Thyroid gland (tissue), 4 donors: ENCODE results near the gene SLC25A13. TPM values are rescaled to one million over a fixed set of nuclear protein-coding genes. Genes with fewer than 3 reads are reported as not detected.
"Not testable (repeated sequence)": the region's sequence is repeated elsewhere in the genome, so short reads cannot be mapped to it uniquely, and the experiment has no call there.

Experiments used
- DNase-seq, 2 donors: peaks; one replicate each; pipeline ENCODE4 v3.0.0-alpha.2; 2019
- H3K27ac ChIP-seq, 3 donors: fragments of 200-600 bp; sonication (generic); 1 replicate in 2 of 3; 2 replicates in 1 of 3; pipeline ENCODE4 v1.5.1; 2016 to 2019; ENCODE audit warnings: mild to moderate bottlenecking in 1 of 3, moderate library complexity in 1 of 3
- H3K27me3 ChIP-seq: fragments of 200-600 bp; sonication (generic); one replicate; pipeline ENCODE4 v1.5.1; 2019
- H3K36me3 ChIP-seq, 2 donors: fragments of 200-600 bp; sonication (generic); one replicate each; pipeline ENCODE4 v1.5.1; 2016 to 2019
- H3K4me1 ChIP-seq, 2 donors: fragments of 200-600 bp; sonication (generic); one replicate each; pipeline ENCODE4 v1.5.1; 2017 to 2019
- H3K4me3 ChIP-seq, 3 donors: fragments of 200-600 bp; sonication (generic); replicated peaks in 1 of 3; 1 replicate in 2 of 3; 2 replicates in 1 of 3; pipeline ENCODE4 v1.5.1; 2016; ENCODE audit warnings: mild to moderate bottlenecking in 1 of 3
- H3K9me3 ChIP-seq: fragments of 200-600 bp; sonication (generic); one replicate; pipeline ENCODE4 v1.5.1; 2017
- CTCF ChIP-seq, 6 experiments: fragments of 200-600 bp in 3 of 6; fragments of 450-650 bp in 3 of 6; sonication (generic) in 3 of 6; IDR thresholded peaks; one replicate each; pipeline ENCODE4 v1.5.1; 2016 to 2019; ENCODE audit warnings: antibody characterized with exemption in 6 of 6, mild to moderate bottlenecking in 2 of 6, inconsistent platforms in 1 of 6, moderate library complexity in 1 of 6
- POLR2A ChIP-seq, 2 donors: fragments of 450-650 bp; IDR thresholded peaks; one replicate each; pipeline ENCODE4 v1.6.1; 2017; ENCODE audit warnings: antibody characterized with exemption in 2 of 2, mild to moderate bottlenecking in 2 of 2, moderate library complexity in 1 of 2
- WGBS, 2 donors: methylation state at CpG; one replicate each; pipeline ENCODE4 v1.1.5; 2017; 5-methylcytosine and 5-hydroxymethylcytosine counted together
- intact Hi-C: fragments of 100-400 bp; cut with DNase I; formaldehyde crosslinking; loops from one replicate; pipeline ENCODE4 v1.15.1; 2023
- total RNA-seq, 4 donors: library from RNA; depleted of rRNA; stranded (reverse); fragments of >200 nt; gene quantifications; one replicate each; pipeline ENCODE4 v1.2.3, GENCODE V29; 2016

SLC25A13 gene
- total RNA-seq, result 10 to 100 TPM; 22.7 to 36.1 (median 30.2) TPM

- peak in 1 of 2 donors; percentile 78 for TF ChIP-seq POLR2A (IDR thresholded peaks at IDR 0.05)
- peak in 1 of 6 experiments; percentile 13 for TF ChIP-seq CTCF (IDR thresholded peaks at IDR 0.05)
These were observed at the start of gene SLC25A13 for GRCh38 chr7:96321658-96322372. SLC25A13 (minus strand) TSS chr7:96322098; CDS start chr7:96321956, 142 bp downstream.

GRCh38 chr7:96365916-96366315 is 44.0 kb upstream of the SLC25A13 start:
- H3K27me3 ChIP-seq, H3K9me3 ChIP-seq, H3K4me1 ChIP-seq, H3K4me3 ChIP-seq, intact Hi-C loops, H3K27ac ChIP-seq, DNase-seq, H3K36me3 ChIP-seq: not testable (repeated sequence)
- 98 to 99% methylated on average over 2 of the region's 2 CpGs for WGBS, 2 donors

More at GRCh38 chr7:96321658-96322372, at the start of gene SLC25A13:
- intact Hi-C loops, result no loop called here
- peak; percentile 96 for DNase-seq
- Histone ChIP-seq H3K4me3 (peak within 1 kb of the TSS; percentile 72 to 87 (median 79)), H3K36me3 (no peaks in the 10 kb centered on the region), H3K27me3 (no peaks in the 10 kb centered on the region), H3K4me1 (peaks cover 8 to 14% of the 10 kb centered on the region in 2 donors), H3K27ac (peak within 1 kb of the TSS; percentile 90 to 96 (median 96)), H3K9me3 (no peaks in the 10 kb centered on the region)
- 0% methylated on average over 10 to 11 of the region's 66 CpGs for WGBS, 2 donors

- TF ChIP-seq CTCF (IDR thresholded peaks at IDR 0.05), result no peak
- no peak for TF ChIP-seq POLR2A (IDR thresholded peaks at IDR 0.05)
- WGBS, 2 donors, result 87% methylated on average over 7 of the region's 7 CpGs
- Histone ChIP-seq H3K36me3 (no peaks in the 10 kb centered on the region), H3K4me3 (no peak overlapping the region), H3K4me1 (no peaks in the 10 kb centered on the region), H3K9me3 (no peaks in the 10 kb centered on the region), H3K27me3 (no peaks in the 10 kb centered on the region), H3K27ac (no peak overlapping the region)
- intact Hi-C loops, result no loop called here
- no peak for DNase-seq
These were observed 39.4 kb upstream of the SLC25A13 start for GRCh38 chr7:96361116-96361857.

GRCh38 chr7:96359876-96360275 is 38.0 kb upstream of the SLC25A13 start:
- intact Hi-C loops, result no loop called here
- H3K4me3 ChIP-seq, result no peak overlapping the region
- H3K27ac ChIP-seq, result no peak overlapping the region
- WGBS, 2 donors, result 94% methylated on average over 2 of the region's 2 CpGs
- DNase-seq, result no peak
- H3K4me1 ChIP-seq, result no peaks in the 10 kb centered on the region
- no peaks in the 10 kb centered on the region for H3K27me3 ChIP-seq
- no peaks in the 10 kb centered on the region for H3K9me3 ChIP-seq
- TF ChIP-seq CTCF (IDR thresholded peaks at IDR 0.05), result no peak
- TF ChIP-seq POLR2A (IDR thresholded peaks at IDR 0.05), result no peak
- H3K36me3 ChIP-seq, result no peaks in the 10 kb centered on the region

GRCh38 chr7:96358236-96358971 is 36.5 kb upstream of the SLC25A13 start:
- H3K27ac ChIP-seq, intact Hi-C loops, DNase-seq, H3K4me1 ChIP-seq, H3K4me3 ChIP-seq, H3K36me3 ChIP-seq, H3K27me3 ChIP-seq, H3K9me3 ChIP-seq: not testable (repeated sequence)
- WGBS, 2 donors, result 96 to 98% methylated on average over 25 of the region's 25 CpGs
